NOMO-1 treated with DMSO at 0.1 percent for 48 hours (cell line): ENCODE measurements around the gene PDIA4.
A peak's percentile ranks its signal among the peaks of the same experiment; 100 is the strongest.
"Not testable (repeated sequence)": the region's sequence is repeated elsewhere in the genome, so short reads cannot be mapped to it uniquely, and the experiment has no call there.

Source experiments
- DNase-seq: peaks from one replicate; lab custom pipeline; 2025; ENCODE audit not compliant: unreplicated experiment; lab: John Stamatoyannopoulos, UW

PDIA4 gene

GRCh38 chr7:149004405-149005370 lies 23.6 kb downstream of the PDIA4 start:
- no peak for DNase-seq

- no peak for DNase-seq
Observed at GRCh38 chr7:149003560-149004305, 24.6 kb downstream of the PDIA4 start.

GRCh38 chr7:149003018-149003417 lies 25.3 kb downstream of the PDIA4 start:
- DNase-seq, result no peak

- no peak for DNase-seq
Observed at GRCh38 chr7:149002604-149003003, 25.7 kb downstream of the PDIA4 start.

GRCh38 chr7:149001427-149002068 lies 26.8 kb downstream of the PDIA4 start:
- DNase-seq, result no peak

- no peak for DNase-seq
Observed at GRCh38 chr7:149000961-149001360, 27.3 kb downstream of the PDIA4 start.

- DNase-seq, result no peak
Observed at GRCh38 chr7:148999192-148999591, 29.1 kb downstream of the PDIA4 start.

GRCh38 chr7:148997497-148997896 lies 30.8 kb downstream of the PDIA4 start:
- DNase-seq, result no peak

- no peak for DNase-seq
Observed at GRCh38 chr7:148994576-148994975, 33.7 kb downstream of the PDIA4 start.

GRCh38 chr7:148993193-148993592 lies 35.1 kb downstream of the PDIA4 start:
- DNase-seq, result no peak

GRCh38 chr7:148991536-148991935 lies 36.8 kb downstream of the PDIA4 start:
- no peak for DNase-seq

GRCh38 chr7:148987751-148988512 lies 40.4 kb downstream of the PDIA4 start:
- no peak for DNase-seq

GRCh38 chr7:148987010-148987750 lies 41.1 kb downstream of the PDIA4 start:
- peak; percentile 70 for DNase-seq

- DNase-seq, result no peak
Observed at GRCh38 chr7:148986742-148987009, 41.6 kb downstream of the PDIA4 start.

- peak; percentile 24 for DNase-seq
Observed at GRCh38 chr7:148983200-148984146, 44.8 kb downstream of the PDIA4 start.

- DNase-seq, result no peak
Observed at GRCh38 chr7:148982654-148983199, 45.6 kb downstream of the PDIA4 start.

- DNase-seq, result no peak
Observed at GRCh38 chr7:148979827-148980226, 48.5 kb downstream of the PDIA4 start.

GRCh38 chr7:148979072-148979471 lies 49.2 kb downstream of the PDIA4 start:
- not testable (repeated sequence) for DNase-seq

- no peak for DNase-seq
Observed at GRCh38 chr7:148978091-148978490, 50.2 kb downstream of the PDIA4 start.
